GM19467 (cell line): ENCODE measurements around the gene CCNL1.
"Not testable (repeated sequence)": the region's sequence is repeated elsewhere in the genome, so short reads cannot be mapped to it uniquely, and the experiment has no call there.

Experiments used
- ATAC-seq: cut with Tn5 transposase; IDR thresholded peaks from one replicate; pipeline ENCODE4 v1.9.1; 2021; ENCODE audit warnings: mild to moderate bottlenecking, moderate library complexity; ENCODE audit not compliant: unreplicated experiment

The CCNL1 gene

GRCh38 chr3:157107037-157107436 is 52.9 kb downstream of the CCNL1 start:
- no peak for ATAC-seq

GRCh38 chr3:157104928-157105652 is 54.9 kb downstream of the CCNL1 start:
- ATAC-seq, result peak; percentile 59

GRCh38 chr3:157104521-157104920 is 55.4 kb downstream of the CCNL1 start:
- no peak for ATAC-seq

- no peak for ATAC-seq
Measured at GRCh38 chr3:157103860-157104259, 56.1 kb downstream of the CCNL1 start.

GRCh38 chr3:157103280-157103679 is 56.7 kb downstream of the CCNL1 start:
- peak; percentile 89 for ATAC-seq

- not testable (repeated sequence) for ATAC-seq
Measured at GRCh38 chr3:157102595-157102994, 57.4 kb downstream of the CCNL1 start.

- no peak for ATAC-seq
Measured at GRCh38 chr3:157102098-157102497, 57.8 kb downstream of the CCNL1 start.

- ATAC-seq, result no peak
Measured at GRCh38 chr3:157101486-157101885, 58.5 kb downstream of the CCNL1 start.

GRCh38 chr3:157100608-157101396 is 59.1 kb downstream of the CCNL1 start:
- ATAC-seq, result no peak

GRCh38 chr3:157100096-157100477 is 59.9 kb downstream of the CCNL1 start:
- ATAC-seq, result no peak

- ATAC-seq, result no peak
Measured at GRCh38 chr3:157099326-157100095, 60.4 kb downstream of the CCNL1 start.

- ATAC-seq, result no peak
Measured at GRCh38 chr3:157098823-157099185, 61.1 kb downstream of the CCNL1 start.

GRCh38 chr3:157098121-157098822 is 61.7 kb downstream of the CCNL1 start:
- ATAC-seq, result no peak
